IMR-90 (cell line): ENCODE measurements around the gene PGD.

Source experiments
- CEBPB ChIP-seq: IDR thresholded peaks from 2 replicates; pipeline ENCODE4 v1.6.1; 2012; ENCODE audit warnings: low read depth, low read length, improper control_type of control experiment
- FOS ChIP-seq: fragments of 150-350 bp; IDR thresholded peaks from 2 replicates; pipeline ENCODE4 v1.6.1; 2016; ENCODE audit warnings: low read depth, low read length
- MAFK ChIP-seq: IDR thresholded peaks from 2 replicates; pipeline ENCODE4 v1.6.1; 2012; ENCODE audit warnings: low read depth, low read length, improper control_type of control experiment
- MXI1 ChIP-seq: IDR thresholded peaks from 2 replicates; pipeline ENCODE4 v1.6.1; 2012; ENCODE audit warnings: low read depth, mild to moderate bottlenecking, low read length, moderate library complexity, borderline replicate concordance
- POLR2A ChIP-seq: IDR thresholded peaks from 2 replicates; pipeline ENCODE4 v1.6.1; 2012; ENCODE audit warnings: mild to moderate bottlenecking, low read depth, low read length
- RAD21 ChIP-seq: IDR thresholded peaks from 2 replicates; pipeline ENCODE4 v1.6.1; 2012; ENCODE audit warnings: low read length, improper control_type of control experiment
- RFX5 ChIP-seq: IDR thresholded peaks from 2 replicates; pipeline ENCODE4 v1.8.0; 2012; ENCODE audit warnings: low read depth, mild to moderate bottlenecking, low read length, moderate library complexity
- TF ChIP-seq, protein P1 (sequence below): conservative IDR thresholded peaks from 2 replicates; pipeline ENCODE4 v1.5.1; 2012; ENCODE audit warnings: mild to moderate bottlenecking, low read depth, low read length, improper control_type of control experiment
- TF ChIP-seq, protein P2 (sequence below): fragments of 150-350 bp; IDR thresholded peaks from 2 replicates; pipeline ENCODE4 v1.6.1; 2017; ENCODE audit warnings: mild to moderate bottlenecking, antibody characterized with exemption, low read length, low read depth

- TF ChIP-seq RAD21 = no peak
- TF ChIP-seq, protein P1, sequence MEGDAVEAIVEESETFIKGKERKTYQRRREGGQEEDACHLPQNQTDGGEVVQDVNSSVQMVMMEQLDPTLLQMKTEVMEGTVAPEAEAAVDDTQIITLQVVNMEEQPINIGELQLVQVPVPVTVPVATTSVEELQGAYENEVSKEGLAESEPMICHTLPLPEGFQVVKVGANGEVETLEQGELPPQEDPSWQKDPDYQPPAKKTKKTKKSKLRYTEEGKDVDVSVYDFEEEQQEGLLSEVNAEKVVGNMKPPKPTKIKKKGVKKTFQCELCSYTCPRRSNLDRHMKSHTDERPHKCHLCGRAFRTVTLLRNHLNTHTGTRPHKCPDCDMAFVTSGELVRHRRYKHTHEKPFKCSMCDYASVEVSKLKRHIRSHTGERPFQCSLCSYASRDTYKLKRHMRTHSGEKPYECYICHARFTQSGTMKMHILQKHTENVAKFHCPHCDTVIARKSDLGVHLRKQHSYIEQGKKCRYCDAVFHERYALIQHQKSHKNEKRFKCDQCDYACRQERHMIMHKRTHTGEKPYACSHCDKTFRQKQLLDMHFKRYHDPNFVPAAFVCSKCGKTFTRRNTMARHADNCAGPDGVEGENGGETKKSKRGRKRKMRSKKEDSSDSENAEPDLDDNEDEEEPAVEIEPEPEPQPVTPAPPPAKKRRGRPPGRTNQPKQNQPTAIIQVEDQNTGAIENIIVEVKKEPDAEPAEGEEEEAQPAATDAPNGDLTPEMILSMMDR = no peak
- no peak for TF ChIP-seq CEBPB
- TF ChIP-seq MXI1 = no peak
- TF ChIP-seq, protein P2, sequence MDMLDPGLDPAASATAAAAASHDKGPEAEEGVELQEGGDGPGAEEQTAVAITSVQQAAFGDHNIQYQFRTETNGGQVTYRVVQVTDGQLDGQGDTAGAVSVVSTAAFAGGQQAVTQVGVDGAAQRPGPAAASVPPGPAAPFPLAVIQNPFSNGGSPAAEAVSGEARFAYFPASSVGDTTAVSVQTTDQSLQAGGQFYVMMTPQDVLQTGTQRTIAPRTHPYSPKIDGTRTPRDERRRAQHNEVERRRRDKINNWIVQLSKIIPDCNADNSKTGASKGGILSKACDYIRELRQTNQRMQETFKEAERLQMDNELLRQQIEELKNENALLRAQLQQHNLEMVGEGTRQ = no peak
- no peak for TF ChIP-seq RFX5
- TF ChIP-seq POLR2A = no peak
- TF ChIP-seq MAFK = no peak
- TF ChIP-seq FOS = no peak
Measured at GRCh38 chr1:10456048-10456447, 57.2 kb downstream of the PGD start.
